Inflammatory macrophage treated with lipopolysaccharide for 1 hour (primary cell): ENCODE data around the gene PLD3.
"Not testable (repeated sequence)": the region's sequence is repeated elsewhere in the genome, so short reads cannot be mapped to it uniquely, and the experiment has no call there.

Experiments used
- DNase-seq, 2 donors: peaks; one replicate each; pipeline ENCODE4 v3.0.0-alpha.2; 2020 to 2022

The PLD3 gene

DNA sequence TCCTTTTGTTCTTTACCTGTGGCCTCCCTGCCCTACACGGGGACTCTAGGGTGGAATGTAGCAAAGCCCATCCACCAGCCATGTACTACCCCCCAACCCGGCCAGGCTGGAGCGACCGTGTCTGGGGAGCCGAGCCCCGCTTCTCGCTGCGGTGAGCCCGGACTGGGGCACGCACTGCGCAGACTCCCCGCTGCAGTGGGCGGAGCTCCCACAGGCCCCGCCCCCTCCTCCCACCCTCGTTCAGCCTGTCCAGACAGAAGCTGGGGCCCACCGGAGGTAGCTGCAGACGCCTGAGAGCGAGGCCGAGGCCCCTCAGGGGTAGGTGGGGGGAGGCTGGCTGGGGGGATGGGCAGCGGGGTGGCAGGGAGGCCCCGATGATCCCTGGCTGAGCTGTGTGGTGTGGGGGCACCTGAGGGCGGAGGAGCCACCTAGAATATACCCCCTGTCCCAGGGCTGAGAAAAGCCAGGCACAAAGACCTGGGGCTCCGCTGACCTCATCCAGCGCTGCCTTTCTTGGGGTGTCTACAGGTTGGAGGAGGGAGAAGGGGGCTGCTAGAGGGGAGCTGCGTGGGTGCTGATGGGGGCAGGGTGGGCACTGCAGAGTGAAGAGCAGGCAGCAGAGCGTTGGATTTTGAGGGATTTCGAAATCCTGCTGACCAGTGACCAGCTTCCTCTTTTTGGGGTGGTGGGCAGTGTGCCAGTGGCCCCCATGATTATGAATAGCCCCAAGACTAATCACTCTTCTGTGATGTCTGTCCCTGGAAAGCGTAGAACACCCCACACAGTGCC lies 17.3 kb downstream of the PLD3 start:
- peak; percentile 79 to 90 for DNase-seq

DNA sequence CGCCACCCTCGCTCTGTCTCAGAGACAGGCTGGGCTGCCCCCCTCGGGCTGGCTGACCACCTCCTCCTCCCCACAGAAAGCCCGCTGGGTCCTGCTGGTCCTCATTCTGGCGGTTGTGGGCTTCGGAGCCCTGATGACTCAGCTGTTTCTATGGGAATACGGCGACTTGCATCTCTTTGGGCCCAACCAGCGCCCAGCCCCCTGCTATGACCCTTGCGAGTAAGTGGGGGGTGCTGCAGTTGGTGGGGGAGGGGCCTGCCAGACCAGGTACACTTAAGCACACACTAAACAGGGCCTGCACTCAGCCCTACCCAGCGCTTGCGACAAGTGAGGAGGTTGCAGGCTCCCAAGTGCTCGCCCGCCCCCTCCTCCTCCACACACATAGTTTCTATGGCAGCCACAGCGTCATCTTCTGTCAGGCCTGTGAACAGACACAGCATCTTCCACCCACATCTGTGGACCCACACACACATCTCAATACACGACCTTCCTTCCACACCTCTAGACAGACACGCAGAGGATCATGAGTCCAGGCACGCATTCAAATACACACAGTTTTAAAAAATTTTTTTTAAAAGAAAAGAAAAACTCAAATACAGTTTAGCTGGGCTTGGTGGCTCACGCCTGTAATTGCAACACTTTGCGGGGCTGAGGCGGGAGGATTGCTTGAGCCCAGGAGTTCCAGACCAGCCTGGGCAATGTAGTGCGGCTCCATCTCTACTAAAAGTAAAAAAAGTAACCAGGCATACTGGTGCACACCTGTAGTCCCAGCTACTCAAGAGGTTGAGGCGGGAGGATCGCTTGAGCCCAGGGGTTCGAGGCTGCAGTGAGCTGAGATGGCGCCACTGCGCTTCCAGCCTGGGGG lies 18.4 kb downstream of the PLD3 start:
- peak; percentile 39 to 41 for DNase-seq

- no peak for DNase-seq
Observed at GRCh38 chr19:40367577-40368434, 19.3 kb downstream of the PLD3 start.

DNA sequence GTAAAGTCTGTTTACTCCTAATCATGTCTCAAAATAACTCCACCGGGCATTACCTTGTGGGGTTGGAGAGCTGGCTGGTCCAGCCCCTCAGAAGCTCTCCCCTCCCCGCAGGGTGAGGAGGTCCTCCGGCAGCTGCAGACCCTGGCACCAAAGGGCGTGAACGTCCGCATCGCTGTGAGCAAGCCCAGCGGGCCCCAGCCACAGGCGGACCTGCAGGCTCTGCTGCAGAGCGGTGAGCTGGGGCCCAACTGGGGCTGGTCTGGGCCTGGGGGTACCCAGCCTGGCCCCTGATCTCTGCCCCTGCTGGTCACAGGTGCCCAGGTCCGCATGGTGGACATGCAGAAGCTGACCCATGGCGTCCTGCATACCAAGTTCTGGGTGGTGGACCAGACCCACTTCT lies 21.3 kb downstream of the PLD3 start:
- no peak for DNase-seq

DNA sequence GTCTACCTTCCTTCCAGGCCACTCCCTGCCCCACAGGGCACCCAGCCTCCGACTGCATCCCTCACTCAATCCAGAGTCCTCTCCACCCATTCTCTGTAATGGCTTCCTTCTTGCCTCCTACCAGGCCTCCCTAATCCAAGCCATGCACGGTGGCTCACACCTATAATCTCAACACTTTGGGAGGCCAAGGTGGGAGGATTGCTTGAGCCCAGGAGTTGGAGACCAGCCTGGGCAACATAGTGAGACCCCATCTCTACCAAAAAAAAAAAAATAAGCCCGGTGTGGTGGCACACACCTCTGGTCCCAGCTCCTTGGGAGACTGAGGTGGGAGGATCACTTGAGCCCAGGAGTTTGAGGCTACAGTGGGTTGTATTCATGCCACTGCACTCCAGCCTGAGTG lies 21.8 kb downstream of the PLD3 start:
- DNase-seq = not testable (repeated sequence)

DNA sequence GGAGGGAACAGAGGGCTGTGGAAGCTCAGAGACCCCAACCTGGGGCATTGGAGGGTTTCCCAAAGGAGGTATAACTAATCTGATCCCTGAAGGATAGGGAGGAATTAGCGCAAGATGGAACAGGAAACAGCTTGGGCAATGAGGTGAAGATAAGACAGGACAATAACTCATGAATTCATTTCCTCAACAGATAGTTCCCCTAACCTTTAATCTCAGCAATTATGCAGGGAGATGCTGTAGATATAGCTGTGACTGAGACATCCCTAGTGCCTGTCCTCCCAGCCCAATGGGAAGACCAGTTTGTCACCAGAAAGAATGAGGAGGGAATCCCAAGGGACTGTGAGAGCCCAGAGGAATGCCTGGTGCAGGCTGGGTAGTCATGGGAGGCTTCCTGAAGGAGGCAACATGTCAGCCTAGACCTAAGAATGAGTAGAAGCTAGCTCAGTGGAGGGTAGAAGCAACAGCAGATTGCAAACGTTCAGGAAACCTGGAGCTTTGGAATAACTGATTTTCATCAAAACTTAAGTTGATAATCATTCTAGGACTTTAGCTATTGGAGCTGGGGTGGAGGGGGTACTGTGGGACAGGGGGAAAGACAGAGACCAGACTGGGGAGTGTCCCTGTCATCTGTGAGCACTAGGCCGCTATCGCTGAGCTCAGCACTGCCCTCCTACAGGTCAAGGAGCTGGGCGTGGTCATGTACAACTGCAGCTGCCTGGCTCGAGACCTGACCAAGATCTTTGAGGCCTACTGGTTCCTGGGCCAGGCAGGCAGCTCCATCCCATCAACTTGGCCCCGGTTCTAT lies 22.7 kb downstream of the PLD3 start:
- no peak for DNase-seq

DNA sequence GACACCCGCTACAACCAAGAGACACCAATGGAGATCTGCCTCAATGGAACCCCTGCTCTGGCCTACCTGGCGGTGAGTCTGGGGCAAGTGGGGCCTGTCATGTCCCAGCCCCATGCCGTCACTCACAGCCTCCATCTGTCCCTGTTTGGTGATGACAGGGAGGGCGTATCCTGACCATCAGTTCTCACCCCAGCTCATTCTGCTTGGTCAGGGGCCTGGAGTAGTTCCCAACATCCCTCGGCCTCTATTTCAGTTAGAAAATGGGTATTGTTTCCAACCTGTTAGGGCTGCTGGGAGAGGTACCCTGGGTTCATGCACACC lies 23.3 kb downstream of the PLD3 start:
- DNase-seq = no peak

DNA sequence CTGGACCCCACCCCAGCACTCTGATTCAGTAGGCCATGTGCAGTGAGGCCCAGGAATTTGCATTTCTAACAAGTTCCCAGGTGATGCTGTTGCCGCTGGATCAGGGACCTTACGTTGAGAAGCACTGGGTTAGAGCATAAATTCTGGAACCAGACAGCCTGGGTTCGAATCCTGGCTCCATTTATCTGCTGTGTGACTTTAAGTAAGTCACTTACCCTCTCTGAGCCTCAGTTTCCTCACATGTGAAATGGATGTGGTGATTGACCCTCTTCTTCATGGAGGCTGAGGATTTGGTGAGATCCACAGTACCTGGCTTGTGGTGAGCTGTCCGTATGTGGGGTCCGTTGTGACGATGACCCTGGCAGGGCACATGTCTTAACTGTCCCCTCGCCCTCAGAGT lies 25.6 kb downstream of the PLD3 start:
- no peak for DNase-seq

DNA sequence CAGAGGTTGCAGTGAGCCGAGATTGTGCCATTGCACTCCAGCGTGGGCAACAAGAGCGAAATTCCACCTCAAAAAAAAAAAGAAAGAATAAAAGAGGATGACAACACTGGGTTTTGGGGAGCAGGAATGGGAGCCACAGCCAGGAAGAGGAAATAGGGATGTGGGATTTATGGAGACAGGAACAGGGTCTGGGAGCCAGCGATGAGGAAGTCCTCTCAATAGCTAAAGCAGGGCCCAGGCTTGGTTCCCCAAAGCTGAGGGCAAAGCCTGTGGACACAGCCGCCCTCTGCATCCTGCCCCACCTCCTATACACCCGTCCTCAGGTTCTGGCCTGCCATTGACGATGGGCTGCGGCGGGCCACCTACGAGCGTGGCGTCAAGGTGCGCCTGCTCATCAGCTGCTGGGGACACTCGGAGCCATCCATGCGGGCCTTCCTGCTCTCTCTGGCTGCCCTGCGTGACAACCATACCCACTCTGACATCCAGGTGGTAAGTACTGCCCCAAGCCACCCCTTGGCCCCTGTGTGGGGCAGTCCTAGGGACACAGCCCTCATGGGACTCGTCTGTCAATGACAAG lies 27.9 kb downstream of the PLD3 start:
- DNase-seq = no peak

- no peak for DNase-seq
Observed at GRCh38 chr19:40377876-40378385, 29.4 kb downstream of the PLD3 start.

GRCh38 chr19:40378509-40378908 lies 30.0 kb downstream of the PLD3 start:
- no peak for DNase-seq

DNA sequence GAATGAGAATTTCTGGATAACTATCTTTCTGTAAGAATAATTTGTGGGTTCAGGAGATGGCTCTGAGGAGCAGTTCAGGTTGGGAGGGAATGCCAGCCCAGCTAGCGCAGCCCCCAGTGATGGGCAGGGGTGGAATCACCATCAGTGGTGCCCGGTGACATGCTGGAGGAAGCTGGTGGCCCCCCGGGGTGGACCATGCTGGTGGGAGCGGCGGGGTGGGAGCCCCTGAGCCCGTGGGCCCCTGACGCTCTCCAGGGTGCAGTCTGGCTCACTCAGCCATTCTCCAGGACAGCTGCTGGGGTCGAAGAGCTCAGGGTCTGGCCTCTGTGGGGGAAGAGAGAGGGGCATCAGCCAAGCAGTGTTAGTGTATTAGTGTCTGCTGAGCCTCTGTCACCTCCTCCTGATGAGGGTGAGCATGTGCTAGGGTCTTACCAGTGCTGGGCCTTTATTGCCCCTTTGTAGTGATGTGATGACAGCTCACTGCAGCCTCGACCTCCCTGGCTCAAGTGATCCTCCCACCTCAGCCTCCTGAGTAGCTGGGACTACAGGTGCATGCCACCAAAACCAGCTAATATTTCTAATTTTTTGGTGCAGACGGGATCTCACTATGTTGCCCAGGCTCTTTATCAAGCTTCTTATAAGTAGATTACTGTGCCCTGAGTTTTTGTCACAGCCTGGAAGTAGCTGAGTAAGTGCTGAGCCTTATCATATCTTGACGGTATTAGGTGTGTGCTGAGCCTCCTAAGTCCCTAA lies 31.1 kb downstream of the PLD3 start:
- no peak for DNase-seq

- no peak for DNase-seq
Observed at GRCh38 chr19:40380199-40381037, 31.9 kb downstream of the PLD3 start.

DNA sequence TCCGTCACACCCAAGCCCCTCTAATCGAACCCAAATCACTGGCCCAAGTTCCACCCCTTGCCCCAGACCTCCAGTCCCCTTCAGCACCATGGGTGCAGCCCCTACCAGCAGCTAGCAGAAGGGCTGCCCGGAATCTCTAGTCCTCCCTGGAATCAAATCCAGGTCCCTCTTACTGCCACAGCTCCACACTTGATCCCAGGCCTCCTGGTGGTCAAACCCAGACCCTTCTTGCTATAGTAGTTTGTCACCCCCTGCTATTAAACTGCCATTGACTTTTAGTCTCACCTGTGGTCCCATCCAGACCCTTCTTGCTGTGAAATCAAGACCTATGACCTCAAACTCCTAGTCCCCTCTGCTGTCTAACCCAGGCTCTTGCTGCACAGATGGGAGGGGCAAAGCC lies 32.8 kb downstream of the PLD3 start:
- DNase-seq = no peak

DNA sequence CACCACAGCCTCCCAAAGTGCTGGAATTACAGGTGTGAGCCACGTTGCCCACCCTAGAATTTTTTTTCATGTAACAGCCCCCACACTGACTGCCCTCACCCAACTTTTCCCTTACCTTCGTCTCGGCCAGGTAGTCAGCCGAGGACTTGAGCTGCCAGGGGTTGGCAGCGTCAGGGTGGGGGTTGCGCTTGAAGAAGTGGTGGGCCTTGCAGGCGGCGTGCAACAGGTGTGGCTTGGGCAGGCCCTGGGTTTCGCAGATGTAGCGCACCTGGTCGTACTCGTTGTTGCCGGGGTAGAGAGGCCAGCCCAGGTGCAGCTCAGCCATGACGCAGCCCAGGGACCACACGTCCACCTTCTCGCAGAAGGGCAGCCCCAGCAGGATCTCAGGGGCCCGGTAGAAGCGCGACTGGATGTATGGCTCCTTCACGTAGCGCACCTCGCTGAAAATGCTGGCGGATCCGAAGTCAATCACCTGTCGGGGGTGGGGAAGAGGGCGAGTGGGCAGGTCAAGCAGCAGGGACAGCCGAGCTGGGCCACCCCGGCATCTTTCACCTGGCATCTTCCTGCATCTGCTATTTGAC lies 35.3 kb downstream of the PLD3 start:
- no peak for DNase-seq

DNA sequence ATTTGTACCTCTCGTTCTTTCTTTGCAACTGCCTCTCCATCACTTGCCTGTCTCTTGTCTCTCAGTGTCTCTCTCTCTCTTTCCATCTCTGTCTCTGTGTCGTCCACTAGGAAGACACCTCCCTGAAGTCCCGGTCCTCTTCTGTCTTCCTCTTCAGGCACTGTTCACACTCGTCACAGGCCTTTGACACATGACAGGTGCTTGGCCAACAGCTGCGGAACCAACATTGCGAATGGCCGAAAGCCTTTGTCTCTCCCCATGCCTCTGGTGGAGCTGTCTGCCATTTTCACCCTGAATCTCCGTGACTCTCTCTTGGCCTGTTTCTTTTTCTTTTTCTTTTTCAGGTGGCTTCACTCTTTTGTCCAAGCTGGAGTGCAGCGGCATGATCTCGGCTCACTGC lies 38.7 kb downstream of the PLD3 start:
- no peak for DNase-seq

GRCh38 chr19:40388481-40388880 lies 40.0 kb downstream of the PLD3 start:
- DNase-seq = no peak

DNA sequence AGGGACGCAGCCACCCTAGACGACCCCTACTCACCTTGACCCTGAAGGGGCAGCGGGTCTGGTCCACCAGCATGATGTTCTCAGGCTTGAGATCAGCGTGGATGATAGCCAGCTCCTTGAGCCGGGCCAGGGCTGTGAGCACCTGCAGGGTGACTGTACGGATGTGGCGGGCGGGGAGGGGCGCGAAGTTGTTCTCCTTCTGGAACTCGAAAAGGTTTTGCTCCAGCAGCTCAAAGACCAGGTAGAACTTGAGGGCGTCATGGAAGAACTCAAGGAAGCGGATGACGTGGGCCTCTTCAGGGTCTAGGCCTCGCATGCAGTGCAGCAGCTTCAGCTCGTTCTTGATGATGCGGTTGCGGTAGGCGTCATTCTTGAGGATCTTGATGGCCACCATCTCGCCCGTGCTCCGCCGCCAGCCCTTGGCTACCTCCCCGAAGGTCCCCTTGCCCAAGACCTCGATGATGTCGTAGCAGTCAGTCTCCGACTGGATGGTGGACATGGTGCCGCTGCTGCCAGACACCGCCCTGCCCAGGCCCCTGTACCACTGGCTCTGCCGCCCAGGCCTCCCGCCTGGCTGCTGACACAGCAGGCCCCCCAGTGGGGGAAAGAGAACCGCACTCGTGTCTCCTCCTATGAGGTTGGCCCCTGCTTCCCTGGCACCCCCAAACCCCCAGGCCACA lies 41.0 kb downstream of the PLD3 start:
- no peak for DNase-seq

- no peak for DNase-seq
Observed at GRCh38 chr19:40390084-40390742, 41.7 kb downstream of the PLD3 start, which contains the start of gene HIPK4. Gene HIPK4 (minus strand): TSS chr19:40390181. CDS start chr19:40389902, 279 bp downstream.
